Stimulated activated CD8-positive, alpha-beta memory T cell treated with anti-CD3 and anti-CD28 coated beads, Interleukin-2, amount 100 ng/mL, for 48 hours (primary cell): ENCODE data around the gene ELAPOR2.
"Not testable (repeated sequence)": the region's sequence is repeated elsewhere in the genome, so short reads cannot be mapped to it uniquely, and the experiment has no call there.

Source experiments
- DNase-seq, 2 donors: peaks; one replicate each; pipeline ENCODE4 v3.0.0-alpha.2; 2020; ENCODE audit warnings: low read depth in 2 of 2

Gene ELAPOR2

GRCh38 chr7:87041586-87041985 lies 17.9 kb downstream of the ELAPOR2 start:
- DNase-seq: not testable (repeated sequence)

GRCh38 chr7:87039691-87040299 lies 19.7 kb downstream of the ELAPOR2 start:
- DNase-seq: not testable (repeated sequence)

- DNase-seq: no peak
These were observed 20.3 kb downstream of the ELAPOR2 start for GRCh38 chr7:87038993-87039690.

- DNase-seq: no peak
These were observed 22.5 kb downstream of the ELAPOR2 start for GRCh38 chr7:87036985-87037384.

- no peak for DNase-seq
These were observed 26.7 kb downstream of the ELAPOR2 start for GRCh38 chr7:87032604-87033339.

GRCh38 chr7:87029078-87029477 lies 30.4 kb downstream of the ELAPOR2 start:
- DNase-seq: no peak

GRCh38 chr7:87028636-87029035 lies 30.8 kb downstream of the ELAPOR2 start:
- no peak for DNase-seq

- no peak for DNase-seq
These were observed 31.6 kb downstream of the ELAPOR2 start for GRCh38 chr7:87027900-87028299.

GRCh38 chr7:87021285-87021684 lies 38.2 kb downstream of the ELAPOR2 start:
- DNase-seq: no peak

GRCh38 chr7:87016606-87017005 lies 42.8 kb downstream of the ELAPOR2 start:
- no peak for DNase-seq

GRCh38 chr7:87013840-87014190 lies 45.6 kb downstream of the ELAPOR2 start:
- DNase-seq: no peak

- no peak for DNase-seq
These were observed 46.2 kb downstream of the ELAPOR2 start for GRCh38 chr7:87013136-87013839.
